ENCODE data around the gene FHOD1. TPM values are rescaled to one million over a fixed set of nuclear protein-coding genes. Genes with fewer than 3 reads are reported as not detected.

The FHOD1 gene
- total and polyA plus RNA-seq, 4 donors: 5.4 to 34.3 (median 22.7) TPM

GRCh38 chr16:67252609-67253497 is 5.6 kb upstream of the FHOD1 start:
- Histone ChIP-seq H3K9me3 (ENCODE audit: control insufficient read depth, insufficient read depth, low read length) (no peaks in the 10 kb centered on the region), H3K4me3 (ENCODE audit: low read depth, low read length) (no peak overlapping the region), H3K4me1 (ENCODE audit: control insufficient read depth, insufficient read depth, low read length) (peaks cover 19% of the 10 kb centered on the region), H3K27me3 (ENCODE audit: control insufficient read depth, insufficient read depth, low read length) (peaks cover 8% of the 10 kb centered on the region), H3K27ac (ENCODE audit: low read depth, low read length) (no peak overlapping the region), H3K36me3 (ENCODE audit: control insufficient read depth, insufficient read depth, low read length) (peaks cover 24% of the 10 kb centered on the region)
- WGBS (ENCODE audit: insufficient coverage): 92% methylated on average over 3 of the region's 4 CpGs
- DNase-seq (ENCODE audit: low read depth in 4 of 6, low spot score in 6 of 6): peak in 2 of 6 donors; percentile 52 to 75

- Histone ChIP-seq H3K27me3 (ENCODE audit: control insufficient read depth, insufficient read depth, low read length) (peaks cover 8% of the 10 kb centered on the region), H3K4me1 (ENCODE audit: control insufficient read depth, insufficient read depth, low read length) (peaks cover 48% of the 10 kb centered on the region), H3K36me3 (ENCODE audit: control insufficient read depth, insufficient read depth, low read length) (peaks cover 3% of the 10 kb centered on the region), H3K27ac (ENCODE audit: low read depth, low read length) (no peak overlapping the region), H3K9me3 (ENCODE audit: control insufficient read depth, insufficient read depth, low read length) (no peaks in the 10 kb centered on the region), H3K4me3 (ENCODE audit: low read depth, low read length) (no peak overlapping the region)
- WGBS (ENCODE audit: insufficient coverage): 87% methylated on average over 3 of the region's 4 CpGs
- DNase-seq (ENCODE audit: low read depth in 4 of 6, low spot score in 6 of 6): no peak
Measured at GRCh38 chr16:67250045-67250327, 2.7 kb upstream of the FHOD1 start.

GRCh38 chr16:67249178-67250044 is 2.1 kb upstream of the FHOD1 start:
- peak in 2 of 6 donors; percentile 27 to 35 for DNase-seq (ENCODE audit: low read depth in 4 of 6, low spot score in 6 of 6)
- Histone ChIP-seq H3K9me3 (ENCODE audit: control insufficient read depth, insufficient read depth, low read length) (no peaks in the 10 kb centered on the region), H3K4me3 (ENCODE audit: low read depth, low read length) (peak overlapping the region; percentile 33), H3K4me1 (ENCODE audit: control insufficient read depth, insufficient read depth, low read length) (peaks cover 48% of the 10 kb centered on the region), H3K36me3 (ENCODE audit: control insufficient read depth, insufficient read depth, low read length) (no peaks in the 10 kb centered on the region), H3K27ac (ENCODE audit: low read depth, low read length) (no peak overlapping the region), H3K27me3 (ENCODE audit: control insufficient read depth, insufficient read depth, low read length) (peaks cover 8% of the 10 kb centered on the region)
- WGBS (ENCODE audit: insufficient coverage): 9% methylated on average over 19 of the region's 22 CpGs

GRCh38 chr16:67248401-67249177 is 1.3 kb upstream of the FHOD1 start, which contains the start of gene SLC9A5:
TSS of gene SLC9A5 (plus strand) at chr16:67248979. CDS start at chr16:67249015, 36 bp downstream.
- peaks cover 48% of the 10 kb centered on the region for H3K4me1 ChIP-seq (ENCODE audit: control insufficient read depth, insufficient read depth, low read length)
- peak within 1 kb of the TSS; percentile 54 for H3K27ac ChIP-seq (ENCODE audit: low read depth, low read length)

GRCh38 chr16:67248073-67248400 is 756 bp upstream of the FHOD1 start:
- Histone ChIP-seq H3K27ac (ENCODE audit: low read depth, low read length) (peak overlapping the region; percentile 54), H3K4me1 (ENCODE audit: control insufficient read depth, insufficient read depth, low read length) (peaks cover 48% of the 10 kb centered on the region), H3K9me3 (ENCODE audit: control insufficient read depth, insufficient read depth, low read length) (no peaks in the 10 kb centered on the region), H3K4me3 (ENCODE audit: low read depth, low read length) (peak overlapping the region; percentile 72), H3K36me3 (ENCODE audit: control insufficient read depth, insufficient read depth, low read length) (no peaks in the 10 kb centered on the region), H3K27me3 (ENCODE audit: control insufficient read depth, insufficient read depth, low read length) (peaks cover 8% of the 10 kb centered on the region)
- DNase-seq (ENCODE audit: low read depth in 4 of 6, low spot score in 6 of 6): no peak
- WGBS (ENCODE audit: insufficient coverage): 6% methylated on average over 7 of the region's 7 CpGs

More at GRCh38 chr16:67248401-67249177, 1.3 kb upstream of the FHOD1 start, which contains the start of gene SLC9A5:
- no peaks in the 10 kb centered on the region for H3K9me3 ChIP-seq (ENCODE audit: control insufficient read depth, insufficient read depth, low read length)
- no peaks in the 10 kb centered on the region for H3K36me3 ChIP-seq (ENCODE audit: control insufficient read depth, insufficient read depth, low read length)
- peak in 2 of 6 donors; percentile 53 to 67 for DNase-seq (ENCODE audit: low read depth in 4 of 6, low spot score in 6 of 6)
- peak within 1 kb of the TSS; percentile 72 for H3K4me3 ChIP-seq (ENCODE audit: low read depth, low read length)
- under 1% methylated on average over 75 of the region's 75 CpGs for WGBS (ENCODE audit: insufficient coverage)
- H3K27me3 ChIP-seq (ENCODE audit: control insufficient read depth, insufficient read depth, low read length): peaks cover 8% of the 10 kb centered on the region

- Histone ChIP-seq H3K27me3 (ENCODE audit: control insufficient read depth, insufficient read depth, low read length) (peaks cover 8% of the 10 kb centered on the region), H3K4me1 (ENCODE audit: control insufficient read depth, insufficient read depth, low read length) (peaks cover 48% of the 10 kb centered on the region), H3K9me3 (ENCODE audit: control insufficient read depth, insufficient read depth, low read length) (no peaks in the 10 kb centered on the region), H3K4me3 (ENCODE audit: low read depth, low read length) (peak overlapping the region; percentile 72), H3K27ac (ENCODE audit: low read depth, low read length) (peak overlapping the region; percentile 87), H3K36me3 (ENCODE audit: control insufficient read depth, insufficient read depth, low read length) (no peaks in the 10 kb centered on the region)
- 0% methylated on average over 26 of the region's 26 CpGs for WGBS (ENCODE audit: insufficient coverage)
- peak in 1 of 6 donors; percentile 36 for DNase-seq (ENCODE audit: low read depth in 4 of 6, low spot score in 6 of 6)
Measured at GRCh38 chr16:67246756-67247191, 507 bp downstream of the FHOD1 start.

GRCh38 chr16:67246081-67246755 is 1.1 kb downstream of the FHOD1 start:
- Histone ChIP-seq H3K27ac (ENCODE audit: low read depth, low read length) (peak overlapping the region; percentile 87), H3K4me1 (ENCODE audit: control insufficient read depth, insufficient read depth, low read length) (peaks cover 49% of the 10 kb centered on the region)
- DNase-seq (ENCODE audit: low read depth in 4 of 6, low spot score in 6 of 6): peak in 2 of 6 donors; percentile 69 to 84

GRCh38 chr16:67245674-67246080 is 1.6 kb downstream of the FHOD1 start:
- H3K27me3 ChIP-seq (ENCODE audit: control insufficient read depth, insufficient read depth, low read length): peaks cover 7% of the 10 kb centered on the region
- H3K4me3 ChIP-seq (ENCODE audit: low read depth, low read length): peak overlapping the region; percentile 72
- no peaks in the 10 kb centered on the region for H3K36me3 ChIP-seq (ENCODE audit: control insufficient read depth, insufficient read depth, low read length)
- H3K9me3 ChIP-seq (ENCODE audit: control insufficient read depth, insufficient read depth, low read length): no peaks in the 10 kb centered on the region
- peaks cover 51% of the 10 kb centered on the region for H3K4me1 ChIP-seq (ENCODE audit: control insufficient read depth, insufficient read depth, low read length)
- peak overlapping the region; percentile 87 for H3K27ac ChIP-seq (ENCODE audit: low read depth, low read length)
- no peak for DNase-seq (ENCODE audit: low read depth in 4 of 6, low spot score in 6 of 6)
- 16% methylated on average over 6 of the region's 8 CpGs for WGBS (ENCODE audit: insufficient coverage)

More at GRCh38 chr16:67246081-67246755, 1.1 kb downstream of the FHOD1 start:
- Histone ChIP-seq H3K36me3 (ENCODE audit: control insufficient read depth, insufficient read depth, low read length) (no peaks in the 10 kb centered on the region), H3K9me3 (ENCODE audit: control insufficient read depth, insufficient read depth, low read length) (no peaks in the 10 kb centered on the region), H3K27me3 (ENCODE audit: control insufficient read depth, insufficient read depth, low read length) (peaks cover 8% of the 10 kb centered on the region), H3K4me3 (ENCODE audit: low read depth, low read length) (peak overlapping the region; percentile 72)
- WGBS (ENCODE audit: insufficient coverage): 0% methylated on average over 38 of the region's 48 CpGs
